Measurements from ENCODE around the gene MIF.
"Not testable (repeated sequence)": the region's sequence is repeated elsewhere in the genome, so short reads cannot be mapped to it uniquely, and the experiment has no call there.

Gene MIF

DNA sequence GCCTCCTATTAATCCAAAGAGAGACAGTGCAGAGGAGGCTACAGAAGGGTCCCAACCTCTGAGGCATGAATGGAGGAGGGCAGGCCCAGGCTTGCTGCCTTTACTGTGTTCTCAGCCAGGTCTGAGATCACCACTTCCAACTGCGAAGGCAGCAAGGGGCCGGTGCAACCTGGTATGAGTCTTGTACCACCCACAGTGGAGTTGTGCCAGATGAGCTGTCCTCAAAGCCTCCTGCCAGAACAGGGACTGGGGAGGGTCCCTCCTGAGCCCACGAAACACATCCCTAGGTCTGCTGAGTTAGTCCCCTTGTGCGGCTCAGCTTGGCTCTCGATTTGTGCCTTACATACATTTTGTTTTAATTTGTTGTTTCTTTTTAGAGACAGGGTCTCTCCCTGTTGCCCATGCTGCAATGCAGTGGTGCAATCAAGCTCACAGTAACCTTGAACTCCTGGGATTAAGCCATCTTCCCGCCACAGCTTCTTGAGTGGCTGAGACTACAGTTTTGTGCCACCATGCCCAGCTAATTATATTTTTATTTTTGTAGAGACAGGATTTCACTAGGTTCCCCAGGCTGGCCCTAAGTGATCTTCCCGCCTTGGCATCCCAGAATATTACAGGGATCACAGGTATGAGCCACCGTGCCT lies 9.3 kb downstream of the MIF start:
- DNase-seq, result peak in 1 of 2 experiments; percentile 37

- DNase-seq, result no peak
Measured at GRCh38 chr22:23904573-23905254, 10.5 kb downstream of the MIF start.

DNA sequence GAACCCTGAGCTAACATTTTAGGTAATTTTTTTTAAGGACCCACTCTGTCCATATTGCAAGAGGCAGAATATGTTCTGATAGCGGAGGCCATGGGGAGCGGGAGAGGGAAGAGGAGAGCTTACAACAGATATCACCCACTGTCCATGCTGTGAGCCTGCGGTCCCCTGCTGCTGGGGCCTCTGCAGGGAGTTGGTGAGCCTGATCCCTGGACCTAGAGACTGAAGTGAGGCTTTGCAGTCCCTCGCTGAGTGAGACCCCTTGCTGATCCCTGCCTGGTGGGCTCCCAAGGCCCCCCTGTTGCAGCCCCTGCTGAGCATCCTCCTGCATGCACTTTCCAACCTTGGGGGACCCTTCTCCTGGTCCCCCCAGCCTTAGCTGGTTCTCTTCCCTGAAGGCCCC lies 12.5 kb downstream of the MIF start:
- no peak for DNase-seq

- DNase-seq, result not testable (repeated sequence)
Measured at GRCh38 chr22:23907423-23907822, 13.2 kb downstream of the MIF start.

DNA sequence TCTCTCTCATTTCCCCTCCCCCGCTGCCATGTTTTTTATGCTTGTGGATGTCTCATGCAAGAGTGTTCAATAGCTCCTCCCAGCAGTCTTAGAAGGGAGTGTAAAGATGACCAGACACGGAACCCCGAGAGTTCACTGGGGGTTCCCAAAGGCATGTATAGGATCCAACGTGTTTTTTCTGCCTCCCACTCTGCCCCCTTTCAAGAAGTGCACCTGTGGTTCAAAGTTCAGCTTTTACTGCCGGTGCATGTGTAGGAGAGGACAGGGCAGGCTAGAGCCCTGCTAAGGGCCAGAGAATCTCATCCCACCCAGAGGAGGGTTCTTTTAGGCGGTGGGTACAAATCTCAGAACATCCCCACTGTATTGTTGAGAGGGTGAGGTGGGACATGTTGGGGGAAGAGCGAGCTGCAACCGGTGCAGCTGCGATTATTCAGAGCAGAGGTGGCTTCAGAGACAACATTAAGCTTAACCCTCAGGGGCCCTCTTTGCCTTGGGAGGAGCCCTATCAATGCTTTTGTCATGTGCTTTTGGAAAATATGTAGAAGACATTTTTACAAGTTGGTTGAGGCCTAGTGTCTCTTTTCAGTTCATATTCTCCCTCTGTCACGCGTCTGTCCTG lies 14.5 kb downstream of the MIF start:
- DNase-seq, result no peak

DNA sequence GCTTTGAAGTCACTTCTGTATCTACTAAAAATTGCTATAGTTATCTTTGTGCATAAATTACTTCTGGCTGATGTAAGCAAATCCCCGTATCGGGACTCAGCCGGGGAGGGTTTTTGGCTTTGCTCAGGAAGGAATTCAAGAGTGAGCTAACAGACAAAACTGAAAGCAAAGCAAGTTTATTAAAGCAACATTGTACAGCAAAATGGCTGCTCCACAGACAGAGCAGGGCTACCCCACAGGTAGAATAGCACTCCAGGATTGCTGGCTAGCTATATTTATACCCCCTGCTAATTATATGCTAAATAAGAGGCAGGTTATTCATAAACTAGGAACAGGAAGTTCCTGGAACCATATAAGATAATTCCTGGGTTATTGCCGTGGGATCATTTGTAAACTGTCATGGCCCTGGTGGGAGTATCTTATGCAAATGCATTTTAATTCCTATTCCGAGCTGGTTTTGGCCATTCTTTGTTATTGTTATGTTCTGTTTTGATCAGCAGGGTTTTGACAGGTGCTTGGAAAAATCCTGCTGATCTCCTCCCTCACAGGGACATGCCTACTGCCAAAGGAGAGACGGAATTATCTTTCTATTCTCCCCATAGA lies 15.2 kb downstream of the MIF start:
- DNase-seq, result no peak

DNA sequence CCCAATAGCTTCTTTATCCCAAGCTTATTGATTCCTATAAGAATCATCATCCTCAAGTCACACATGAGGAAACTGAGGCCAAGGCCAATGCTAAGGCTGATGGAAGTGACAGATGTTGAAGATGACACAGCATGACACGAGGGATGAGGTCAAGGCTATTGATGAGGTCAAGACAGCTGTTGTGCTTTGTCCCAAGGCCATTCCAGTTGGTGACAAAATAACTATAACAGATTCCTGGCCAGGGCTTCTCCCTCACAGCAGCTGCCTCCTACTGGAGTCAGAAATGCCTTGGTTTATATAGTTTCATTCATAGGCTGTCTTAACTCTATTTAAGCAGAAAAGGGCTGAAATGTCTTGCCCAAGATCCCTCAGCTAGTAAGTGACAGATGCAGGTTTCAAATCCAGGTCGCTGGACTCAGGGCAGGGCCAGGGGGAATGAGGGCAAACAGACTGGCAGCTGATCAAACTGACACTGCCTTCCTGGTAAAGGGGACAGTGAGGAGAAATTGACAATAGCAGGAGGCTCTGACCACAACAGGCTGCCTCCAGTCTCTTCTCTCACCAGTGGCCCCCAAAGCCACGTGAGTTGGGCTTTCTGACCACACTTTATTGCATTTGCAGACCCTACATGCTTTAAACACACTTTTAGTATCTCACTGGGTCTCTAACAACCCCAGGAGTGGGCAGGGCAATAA lies 16.5 kb downstream of the MIF start:
- peak; percentile 82 to 88 for DNase-seq

GRCh38 chr22:23911318-23911980 lies 17.3 kb downstream of the MIF start:
- peak; percentile 43 to 65 for DNase-seq

- no peak for DNase-seq
Measured at GRCh38 chr22:23912293-23912903, 18.2 kb downstream of the MIF start.

DNA sequence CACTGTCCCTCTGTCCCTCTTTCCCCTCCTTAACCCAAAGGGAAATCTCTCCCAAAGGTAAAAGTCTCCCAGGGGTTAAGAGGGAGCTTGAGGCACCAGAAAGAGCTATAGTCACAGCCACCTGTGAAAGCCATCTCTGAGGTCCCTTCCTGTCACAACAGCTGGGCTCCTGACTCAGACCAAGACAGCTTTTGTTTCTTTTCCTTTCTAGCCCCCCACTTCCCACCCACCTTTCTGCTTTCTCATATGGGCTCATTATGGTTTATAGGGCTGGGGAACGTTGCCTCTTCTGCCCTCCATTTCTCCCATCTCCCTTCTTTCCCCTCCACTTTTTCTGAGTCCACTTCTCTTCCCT lies 19.1 kb downstream of the MIF start:
- no peak for DNase-seq

DNA sequence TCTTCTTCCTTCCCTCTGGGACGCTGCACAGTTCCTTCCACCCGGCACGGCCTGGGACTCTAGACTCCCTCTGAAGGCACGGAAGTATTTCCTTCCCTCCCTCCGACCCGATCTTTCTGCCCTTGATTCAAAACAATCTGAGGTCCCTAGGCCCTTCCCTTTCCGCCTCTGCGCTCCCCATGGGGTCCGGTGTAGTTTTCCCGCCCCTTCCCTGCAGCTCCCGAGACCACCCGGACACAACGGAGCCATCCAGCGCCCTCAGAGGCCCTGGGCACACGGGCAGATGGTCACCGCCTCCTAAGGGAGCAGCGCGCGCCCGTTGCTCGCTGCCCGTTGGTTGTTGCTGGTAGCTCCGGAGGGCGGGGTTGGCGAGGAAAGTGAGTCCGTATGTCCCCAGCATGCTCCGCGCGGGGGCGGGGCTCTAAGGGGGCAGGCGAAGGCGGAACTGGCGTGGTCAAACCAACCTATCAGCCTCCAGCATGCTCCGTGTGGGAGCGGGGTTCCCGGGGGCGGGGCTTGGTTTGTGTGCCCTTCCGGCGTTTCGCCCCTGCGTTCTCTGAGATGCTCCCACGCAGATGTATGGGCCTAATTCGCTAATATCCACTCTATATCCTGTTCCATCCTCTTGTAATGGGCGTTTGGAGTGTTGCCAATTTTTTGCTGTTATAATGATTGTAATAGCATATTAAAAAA lies 19.6 kb downstream of the MIF start:
- peak; percentile 99 to 100 for DNase-seq

- DNase-seq, result no peak
Measured at GRCh38 chr22:23915290-23915689, 21.1 kb downstream of the MIF start.

DNA sequence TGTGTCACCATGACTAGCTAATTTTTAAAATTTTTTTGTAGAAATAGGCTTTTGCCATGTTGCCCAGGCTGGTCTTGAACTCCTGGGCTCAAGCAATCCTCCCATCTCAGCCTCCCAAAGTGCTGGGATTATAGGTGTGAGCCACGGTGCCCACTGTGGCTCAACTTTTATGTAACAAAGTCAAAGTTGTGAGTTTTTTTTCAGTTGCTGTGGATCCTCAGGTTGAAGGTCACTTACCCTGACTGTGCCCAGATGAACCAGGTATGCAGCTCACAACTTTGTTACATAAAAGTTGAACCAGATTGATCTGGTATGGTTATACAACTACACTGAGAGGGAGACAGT lies 26.1 kb downstream of the MIF start:
- DNase-seq, result not testable (repeated sequence)

GRCh38 chr22:23921586-23922201 lies 27.5 kb downstream of the MIF start:
- DNase-seq, result not testable (repeated sequence)

DNA sequence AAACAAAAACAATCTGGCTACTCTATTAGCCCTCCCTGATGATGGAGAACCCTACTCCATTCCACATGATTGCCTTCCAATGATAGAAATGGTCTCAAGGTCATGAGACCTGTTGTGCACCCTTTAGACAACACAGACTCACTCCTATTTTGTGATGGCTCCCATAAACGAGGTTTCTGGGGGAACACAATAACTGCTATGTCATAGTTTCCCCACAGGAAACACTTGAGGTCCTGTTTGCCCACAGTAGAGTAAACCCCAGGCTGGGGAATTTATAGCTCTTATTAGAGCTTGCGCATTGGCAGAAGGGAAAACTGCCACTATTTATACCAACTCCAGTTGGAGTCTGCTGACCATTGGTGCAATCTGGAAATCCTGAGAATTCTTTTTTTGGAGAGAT lies 28.7 kb downstream of the MIF start:
- DNase-seq, result no peak

- no peak for DNase-seq
Measured at GRCh38 chr22:23925020-23925606, 30.9 kb downstream of the MIF start.

DNA sequence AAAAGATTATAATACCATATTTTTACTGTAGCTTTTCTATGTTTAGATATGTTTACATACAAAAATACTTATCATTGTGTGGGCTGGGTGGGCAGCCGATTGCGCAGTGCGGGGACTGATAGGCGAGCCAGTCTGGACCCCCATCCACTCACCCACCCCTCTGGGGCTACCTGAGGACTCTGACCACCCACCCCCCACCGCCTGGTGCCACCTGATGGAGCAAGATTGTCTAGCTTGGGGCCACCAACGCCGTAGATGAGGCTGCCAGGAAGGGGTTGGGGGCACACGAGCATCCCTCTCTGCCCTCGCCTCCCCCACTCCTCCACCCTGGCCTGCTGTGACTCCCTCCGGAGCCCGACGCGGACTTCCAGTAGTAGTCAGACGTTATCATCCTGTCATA lies 32.4 kb downstream of the MIF start:
- no peak for DNase-seq

DNA sequence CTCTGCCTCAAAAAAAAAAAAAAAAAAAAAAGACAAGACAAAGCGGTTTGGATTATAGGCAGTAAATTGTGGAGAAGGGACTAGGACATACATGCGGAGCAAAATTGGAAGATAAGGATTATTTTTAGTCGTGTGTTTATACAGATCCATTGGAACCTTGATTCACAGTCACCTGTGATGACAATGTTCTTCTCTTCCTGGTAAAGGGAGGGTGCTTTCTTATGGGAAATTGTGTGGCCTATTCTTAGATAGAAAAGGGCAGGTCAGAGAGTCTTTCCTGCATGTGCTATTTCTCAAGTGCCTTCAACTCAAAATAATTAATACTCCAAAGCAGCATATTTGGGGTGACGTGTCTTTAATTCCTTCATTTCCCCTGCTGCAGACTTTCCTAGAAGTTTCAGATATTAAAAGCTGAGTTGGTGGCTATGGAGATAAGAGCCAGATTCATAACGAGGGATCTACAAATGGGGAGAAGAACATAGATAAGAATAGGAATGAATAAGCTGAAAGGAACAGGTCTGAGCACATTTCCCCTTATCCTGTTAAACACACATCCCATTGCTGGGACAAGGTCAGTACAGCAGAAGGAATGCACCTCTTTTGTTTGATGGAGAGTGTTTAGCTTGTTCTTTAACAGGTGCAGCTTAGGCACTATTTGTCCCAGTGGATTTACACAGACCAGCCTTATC lies 44.3 kb downstream of the MIF start:
- DNase-seq, result no peak

GRCh38 chr22:23939017-23939357 lies 44.8 kb downstream of the MIF start:
- no peak for DNase-seq

GRCh38 chr22:23940166-23940565 lies 46.0 kb downstream of the MIF start:
- DNase-seq, result not testable (repeated sequence)
